Upper lobe of left lung (tissue), 4 donors: ENCODE data around the gene CD7.

Source experiments
- CTCF ChIP-seq, 6 experiments: fragments of 450-650 bp in 4 of 6; fragments of 200-600 bp in 2 of 6; sonication (generic) in 2 of 6; IDR thresholded peaks; one replicate each; pipeline ENCODE4 v1.5.1; 2016 to 2019; ENCODE audit warnings: antibody characterized with exemption in 6 of 6
- EP300 ChIP-seq, 4 donors: sonication (generic); formaldehyde crosslinking; IDR thresholded peaks; one replicate each; pipeline ENCODE4 v1.5.1; 2017; ENCODE audit warnings: antibody characterized with exemption in 4 of 4, control low read depth in 2 of 4
- POLR2A ChIP-seq, 4 donors: fragments of 450-650 bp; IDR thresholded peaks; one replicate each; pipeline ENCODE4 v1.5.1; 2016 to 2017; ENCODE audit warnings: antibody characterized with exemption in 4 of 4, mild to moderate bottlenecking in 2 of 4
- POLR2AphosphoS5 ChIP-seq, 2 donors: sonication (generic); formaldehyde crosslinking; IDR thresholded peaks; one replicate each; pipeline ENCODE4 v1.5.1; 2017; ENCODE audit warnings: antibody characterized with exemption in 2 of 2

GRCh38 chr17:82287013-82287867 is 30.2 kb downstream of the CD7 start:
- TF ChIP-seq POLR2A (IDR thresholded peaks at IDR 0.05) (no peak), EP300 (IDR thresholded peaks at IDR 0.05) (no peak), POLR2AphosphoS5 (IDR thresholded peaks at IDR 0.05) (no peak), CTCF (IDR thresholded peaks at IDR 0.05) (no peak)
